ENCODE measurements around the gene CENPO. TPM values are rescaled to one million over a fixed set of nuclear protein-coding genes. Genes with fewer than 3 reads are reported as not detected.

CENPO gene
- total RNA-seq, 2 donors from 2014 or later, result 27.3 to 40.3 TPM

DNA sequence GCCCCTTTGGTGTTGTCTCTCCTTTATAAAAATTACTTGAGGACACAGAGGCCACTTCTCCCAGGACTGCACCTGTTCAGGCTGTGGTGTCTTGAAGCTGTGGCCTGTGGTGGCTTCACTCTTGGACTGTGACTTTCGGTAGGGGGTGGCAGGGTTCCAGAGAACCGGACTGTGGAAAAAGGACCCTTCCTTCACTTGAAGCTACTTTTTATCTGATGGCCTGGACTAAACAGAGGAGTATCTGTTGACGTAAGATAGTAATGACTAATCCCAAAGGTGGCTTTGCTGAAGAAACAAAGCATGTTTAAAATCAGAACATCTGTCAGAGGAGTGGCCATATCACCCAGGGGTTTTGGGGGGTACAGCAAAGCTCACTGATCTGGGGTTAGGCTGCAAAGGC lies 60.8 kb downstream of the CENPO start:
- no peaks in the 10 kb centered on the region for H3K27me3 ChIP-seq (ENCODE audit: control insufficient read depth, insufficient read depth, low read length, poor library complexity, severe bottlenecking)
- Mint-ChIP-seq H3K4me1 (peaks cover 6% of the 10 kb centered on the region), H3K27me3 (ENCODE audit: insufficient read depth) (no peaks in the 10 kb centered on the region), H3K27ac (peak overlapping the region; percentile 54), H3K9me3 (peaks cover 9% of the 10 kb centered on the region), H3K4me3 (no peak overlapping the region), H3K36me3 (ENCODE audit: low read depth) (peaks cover 10% of the 10 kb centered on the region)
- H3K9ac ChIP-seq (ENCODE audit: extremely low read depth, low read length, poor library complexity, severe bottlenecking), result no peak overlapping the region
- no peaks in the 10 kb centered on the region for H3K4me1 ChIP-seq (ENCODE audit: control insufficient read depth, insufficient read depth, low read length)
- WGBS, 2 experiments (ENCODE audit: insufficient coverage in 1 of 2, insufficient read length in 1 of 2), result 94 to 95% methylated on average over 2 to 3 of the region's 3 CpGs
- no peak overlapping the region for H3K4me3 ChIP-seq (ENCODE audit: low read length)
- H3K9me3 ChIP-seq (ENCODE audit: control insufficient read depth, low read length), result peaks cover 2% of the 10 kb centered on the region
- H3K36me3 ChIP-seq (ENCODE audit: control insufficient read depth, insufficient read depth, low read length), result no peaks in the 10 kb centered on the region
- no peak overlapping the region for H3K27ac ChIP-seq (ENCODE audit: low read depth, low read length)
- TF ChIP-seq, protein P1, sequence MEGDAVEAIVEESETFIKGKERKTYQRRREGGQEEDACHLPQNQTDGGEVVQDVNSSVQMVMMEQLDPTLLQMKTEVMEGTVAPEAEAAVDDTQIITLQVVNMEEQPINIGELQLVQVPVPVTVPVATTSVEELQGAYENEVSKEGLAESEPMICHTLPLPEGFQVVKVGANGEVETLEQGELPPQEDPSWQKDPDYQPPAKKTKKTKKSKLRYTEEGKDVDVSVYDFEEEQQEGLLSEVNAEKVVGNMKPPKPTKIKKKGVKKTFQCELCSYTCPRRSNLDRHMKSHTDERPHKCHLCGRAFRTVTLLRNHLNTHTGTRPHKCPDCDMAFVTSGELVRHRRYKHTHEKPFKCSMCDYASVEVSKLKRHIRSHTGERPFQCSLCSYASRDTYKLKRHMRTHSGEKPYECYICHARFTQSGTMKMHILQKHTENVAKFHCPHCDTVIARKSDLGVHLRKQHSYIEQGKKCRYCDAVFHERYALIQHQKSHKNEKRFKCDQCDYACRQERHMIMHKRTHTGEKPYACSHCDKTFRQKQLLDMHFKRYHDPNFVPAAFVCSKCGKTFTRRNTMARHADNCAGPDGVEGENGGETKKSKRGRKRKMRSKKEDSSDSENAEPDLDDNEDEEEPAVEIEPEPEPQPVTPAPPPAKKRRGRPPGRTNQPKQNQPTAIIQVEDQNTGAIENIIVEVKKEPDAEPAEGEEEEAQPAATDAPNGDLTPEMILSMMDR (conservative IDR thresholded peaks at IDR 0.05), result no peak
- DNase-seq, result no peak

DNA sequence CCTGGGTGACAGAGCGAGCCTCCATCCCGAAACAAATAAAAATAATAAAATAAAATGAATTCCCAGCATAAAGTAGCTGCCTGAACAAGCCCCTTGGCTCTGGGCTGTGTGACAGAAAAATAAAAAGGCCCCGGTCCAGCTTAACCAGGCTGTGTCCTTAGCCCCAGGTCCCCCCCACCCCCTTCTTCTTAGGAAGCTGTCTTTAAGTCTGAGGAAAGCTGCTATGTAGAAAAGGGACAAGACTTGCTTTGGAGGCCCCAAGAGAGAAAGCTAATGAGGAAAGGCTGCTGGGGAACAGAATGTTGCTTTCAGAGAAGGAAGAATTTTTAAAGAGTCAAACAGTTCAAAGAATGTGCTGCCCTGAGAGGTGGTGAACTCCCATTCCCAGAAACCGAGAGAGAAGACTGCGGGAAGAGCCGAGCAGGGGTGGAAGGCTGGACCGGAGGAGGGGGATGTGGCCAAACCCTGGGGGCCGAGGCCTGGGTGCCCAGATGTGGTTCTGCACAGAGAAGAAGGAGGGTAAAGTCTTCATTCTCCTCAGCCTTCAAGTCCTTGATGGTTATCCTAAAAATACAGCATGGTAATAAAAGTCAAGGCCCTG lies 61.9 kb downstream of the CENPO start:
- no peak for DNase-seq
- no peak overlapping the region for H3K4me3 ChIP-seq (ENCODE audit: low read length)
- no peak overlapping the region for H3K9ac ChIP-seq (ENCODE audit: extremely low read depth, low read length, poor library complexity, severe bottlenecking)
- Mint-ChIP-seq H3K4me3 (no peak overlapping the region), H3K27ac (no peak overlapping the region), H3K9me3 (peaks cover under 1% of the 10 kb centered on the region), H3K36me3 (ENCODE audit: low read depth) (peaks cover 10% of the 10 kb centered on the region), H3K4me1 (peaks cover 6% of the 10 kb centered on the region), H3K27me3 (ENCODE audit: insufficient read depth) (no peaks in the 10 kb centered on the region)
- H3K9me3 ChIP-seq (ENCODE audit: control insufficient read depth, low read length), result no peaks in the 10 kb centered on the region
- TF ChIP-seq, protein P1 (conservative IDR thresholded peaks at IDR 0.05), result no peak
- H3K27ac ChIP-seq (ENCODE audit: low read depth, low read length), result peak overlapping the region; percentile 29
- 77 to 94% methylated on average over 5 to 6 of the region's 8 CpGs for WGBS, 2 experiments (ENCODE audit: insufficient coverage in 1 of 2, insufficient read length in 1 of 2)
- H3K27me3 ChIP-seq (ENCODE audit: control insufficient read depth, insufficient read depth, low read length, poor library complexity, severe bottlenecking), result no peaks in the 10 kb centered on the region
- H3K36me3 ChIP-seq (ENCODE audit: control insufficient read depth, insufficient read depth, low read length), result no peaks in the 10 kb centered on the region
- peaks cover 3% of the 10 kb centered on the region for H3K4me1 ChIP-seq (ENCODE audit: control insufficient read depth, insufficient read depth, low read length)

DNA sequence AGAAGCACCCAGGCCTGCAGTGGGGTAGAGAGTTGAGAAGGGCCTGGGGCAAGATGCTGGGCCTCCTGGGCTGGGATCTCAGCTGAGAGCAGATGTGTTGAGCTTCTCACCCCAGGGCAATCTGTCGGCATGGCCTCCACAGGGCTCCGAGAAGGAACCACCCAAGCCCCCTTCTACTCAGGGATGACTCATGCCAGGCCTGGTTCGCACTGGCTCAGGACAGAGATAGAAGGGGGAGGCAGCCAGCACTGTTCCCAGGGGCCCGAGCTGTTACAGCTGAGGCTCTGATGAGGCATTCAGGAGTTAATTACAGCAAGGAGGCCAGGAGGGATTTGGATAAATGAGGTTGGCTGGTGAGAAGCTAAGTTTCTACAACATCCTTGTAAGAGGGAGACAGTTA lies 62.5 kb downstream of the CENPO start:
- no peak for DNase-seq
- Mint-ChIP-seq H3K9me3 (no peaks in the 10 kb centered on the region), H3K4me1 (peaks cover 6% of the 10 kb centered on the region), H3K4me3 (no peak overlapping the region), H3K36me3 (ENCODE audit: low read depth) (peaks cover 10% of the 10 kb centered on the region), H3K27me3 (ENCODE audit: insufficient read depth) (no peaks in the 10 kb centered on the region), H3K27ac (peak overlapping the region; percentile 24)
- WGBS, 2 experiments (ENCODE audit: insufficient coverage in 1 of 2, insufficient read length in 1 of 2), result 74 to 76% methylated on average over 4 of the region's 4 CpGs
- Histone ChIP-seq H3K27ac (ENCODE audit: low read depth, low read length) (peak overlapping the region; percentile 41), H3K9ac (ENCODE audit: extremely low read depth, low read length, poor library complexity, severe bottlenecking) (no peak overlapping the region), H3K4me1 (ENCODE audit: control insufficient read depth, insufficient read depth, low read length) (peaks cover 3% of the 10 kb centered on the region), H3K9me3 (ENCODE audit: control insufficient read depth, low read length) (no peaks in the 10 kb centered on the region), H3K4me3 (ENCODE audit: low read length) (no peak overlapping the region), H3K27me3 (ENCODE audit: control insufficient read depth, insufficient read depth, low read length, poor library complexity, severe bottlenecking) (no peaks in the 10 kb centered on the region), H3K36me3 (ENCODE audit: control insufficient read depth, insufficient read depth, low read length) (no peaks in the 10 kb centered on the region)
- TF ChIP-seq, protein P1 (conservative IDR thresholded peaks at IDR 0.05), result no peak
